Measurements from ENCODE around the gene IFT81.
"Not testable (repeated sequence)": the region's sequence is repeated elsewhere in the genome, so short reads cannot be mapped to it uniquely, and the experiment has no call there.

IFT81 gene

DNA sequence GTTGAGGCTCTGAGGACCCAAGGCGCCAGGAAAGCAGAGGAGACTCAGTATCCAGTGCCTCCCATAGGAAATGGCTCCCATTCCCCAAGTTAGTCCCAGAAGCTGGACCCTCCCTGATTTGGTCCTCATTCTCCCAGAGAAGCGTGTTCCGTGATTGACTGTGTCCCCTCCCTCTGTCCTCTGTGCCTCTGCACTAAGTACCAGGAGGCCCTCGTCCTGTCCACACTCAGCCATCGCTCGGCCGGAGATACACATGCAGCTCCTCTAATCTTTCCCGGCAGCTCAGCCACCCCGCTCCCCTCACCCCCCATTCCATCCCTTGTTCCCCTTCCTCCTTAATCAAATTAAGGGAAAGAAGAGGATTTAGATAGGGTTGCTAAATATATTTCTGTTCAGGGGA lies 128.6 kb downstream of the IFT81 start:
- H3K4me3 ChIP-seq (ENCODE audit: insufficient read depth in 1 of 2, low read depth in 1 of 2, low read length in 2 of 2) = no peak overlapping the region
- H2AK5ac ChIP-seq (ENCODE audit: low read length, severe bottlenecking) = no peak overlapping the region
- no peak for DNase-seq
- peak overlapping the region; percentile 8 for H4K91ac ChIP-seq (ENCODE audit: low read length)
- H3K14ac ChIP-seq (ENCODE audit: low read length in 2 of 2) = no peak overlapping the region
- H2AFZ ChIP-seq (ENCODE audit: low read depth, low read length) = no peak overlapping the region
- H3K79me1 ChIP-seq (replicated peaks; ENCODE audit: low read length, poor library complexity, severe bottlenecking) = no peaks in the 10 kb centered on the region
- H3K27me3 ChIP-seq (ENCODE audit: control insufficient read depth in 1 of 2, insufficient read depth in 1 of 2, low read length in 2 of 2) = no peaks in the 10 kb centered on the region
- H3K9me3 ChIP-seq (ENCODE audit: control insufficient read depth, low read length) = no peaks in the 10 kb centered on the region
- H3K9ac ChIP-seq (ENCODE audit: low read length) = peak overlapping the region; percentile 68
- H3K23ac ChIP-seq (ENCODE audit: low read length in 2 of 2) = no peak overlapping the region
- no peaks in the 10 kb centered on the region for H3K36me3 ChIP-seq (ENCODE audit: control insufficient read depth in 1 of 2, insufficient read depth in 2 of 2, low read depth in 1 of 2, low read length in 2 of 2)
- no peak overlapping the region for H4K8ac ChIP-seq (ENCODE audit: low read length)
- H2BK12ac ChIP-seq (ENCODE audit: low read length in 2 of 2) = peak overlapping the region in 1 of 2 experiments; percentile 91
- no peak overlapping the region for H2BK120ac ChIP-seq (ENCODE audit: low read depth, low read length)
- H3K4me2 ChIP-seq (ENCODE audit: low read length, poor library complexity, severe bottlenecking) = no peak overlapping the region
- peak overlapping the region; percentile 5 to 54 for H3K4ac ChIP-seq (ENCODE audit: low read depth in 1 of 2, low read length in 2 of 2)
- 80% methylated on average over 3 of the region's 9 CpGs for WGBS
- H3K18ac ChIP-seq (ENCODE audit: low read depth in 1 of 2, low read length in 2 of 2) = peak overlapping the region in 1 of 2 experiments; percentile 16
- H3K4me1 ChIP-seq (ENCODE audit: control insufficient read depth, insufficient read depth, low read depth, low read length) = peaks cover 32% of the 10 kb centered on the region
- no peak overlapping the region for H2BK5ac ChIP-seq (ENCODE audit: low read depth, low read length, poor library complexity, severe bottlenecking)
- H3K27ac ChIP-seq (ENCODE audit: low read length, poor library complexity, severe bottlenecking) = no peak overlapping the region
- no peak overlapping the region for H2BK15ac ChIP-seq (ENCODE audit: low read depth, poor library complexity, severe bottlenecking)

DNA sequence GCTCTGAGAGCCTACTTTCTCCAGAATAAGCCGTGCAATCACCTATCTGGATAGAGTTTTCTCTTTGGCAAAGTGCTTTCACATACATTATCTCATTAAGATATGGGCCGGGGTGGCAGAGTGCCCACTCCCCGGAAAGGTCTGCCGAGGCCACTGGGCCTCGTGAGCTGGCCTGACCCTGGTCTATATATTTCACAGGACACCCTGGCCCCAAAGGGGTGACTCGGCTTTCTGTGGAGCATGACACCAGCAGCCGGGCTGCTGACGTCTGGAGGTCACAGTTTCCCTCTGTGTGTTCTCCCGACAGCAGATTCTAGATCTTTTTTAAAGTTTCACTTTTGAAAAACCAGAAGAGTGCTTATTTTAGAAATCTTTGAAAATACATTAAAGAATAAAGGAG lies 129.0 kb downstream of the IFT81 start:
- Histone ChIP-seq H4K8ac (ENCODE audit: low read length) (peak overlapping the region; percentile 90), H3K79me1 (replicated peaks; ENCODE audit: low read length, poor library complexity, severe bottlenecking) (no peaks in the 10 kb centered on the region), H3K4me1 (ENCODE audit: control insufficient read depth, insufficient read depth, low read depth, low read length) (peaks cover 30% of the 10 kb centered on the region), H2BK120ac (ENCODE audit: low read depth, low read length) (no peak overlapping the region), H2BK12ac (ENCODE audit: low read length in 2 of 2) (no peak overlapping the region), H3K4me2 (ENCODE audit: low read length, poor library complexity, severe bottlenecking) (no peak overlapping the region), H2AK5ac (ENCODE audit: low read length, severe bottlenecking) (no peak overlapping the region), H3K9me3 (ENCODE audit: control insufficient read depth, low read length) (no peaks in the 10 kb centered on the region), H2BK5ac (ENCODE audit: low read depth, low read length, poor library complexity, severe bottlenecking) (no peak overlapping the region), H2AFZ (ENCODE audit: low read depth, low read length) (no peak overlapping the region), H3K18ac (ENCODE audit: low read depth in 1 of 2, low read length in 2 of 2) (no peak overlapping the region), H2BK15ac (ENCODE audit: low read depth, poor library complexity, severe bottlenecking) (peak overlapping the region; percentile 64), H4K91ac (ENCODE audit: low read length) (peak overlapping the region; percentile 41), H3K23ac (ENCODE audit: low read length in 2 of 2) (no peak overlapping the region), H3K14ac (ENCODE audit: low read length in 2 of 2) (no peak overlapping the region), H3K27ac (ENCODE audit: low read length, poor library complexity, severe bottlenecking) (no peak overlapping the region), H3K9ac (ENCODE audit: low read length) (peak overlapping the region; percentile 68), H3K4ac (ENCODE audit: low read depth in 1 of 2, low read length in 2 of 2) (no peak overlapping the region), H3K27me3 (ENCODE audit: control insufficient read depth in 1 of 2, insufficient read depth in 1 of 2, low read length in 2 of 2) (no peaks in the 10 kb centered on the region), H3K4me3 (ENCODE audit: insufficient read depth in 1 of 2, low read depth in 1 of 2, low read length in 2 of 2) (peak overlapping the region in 1 of 2 experiments; percentile 63), H3K36me3 (ENCODE audit: control insufficient read depth in 1 of 2, insufficient read depth in 2 of 2, low read depth in 1 of 2, low read length in 2 of 2) (no peaks in the 10 kb centered on the region)
- peak; percentile 69 for DNase-seq
- WGBS = 54% methylated on average over 8 of the region's 9 CpGs

DNA sequence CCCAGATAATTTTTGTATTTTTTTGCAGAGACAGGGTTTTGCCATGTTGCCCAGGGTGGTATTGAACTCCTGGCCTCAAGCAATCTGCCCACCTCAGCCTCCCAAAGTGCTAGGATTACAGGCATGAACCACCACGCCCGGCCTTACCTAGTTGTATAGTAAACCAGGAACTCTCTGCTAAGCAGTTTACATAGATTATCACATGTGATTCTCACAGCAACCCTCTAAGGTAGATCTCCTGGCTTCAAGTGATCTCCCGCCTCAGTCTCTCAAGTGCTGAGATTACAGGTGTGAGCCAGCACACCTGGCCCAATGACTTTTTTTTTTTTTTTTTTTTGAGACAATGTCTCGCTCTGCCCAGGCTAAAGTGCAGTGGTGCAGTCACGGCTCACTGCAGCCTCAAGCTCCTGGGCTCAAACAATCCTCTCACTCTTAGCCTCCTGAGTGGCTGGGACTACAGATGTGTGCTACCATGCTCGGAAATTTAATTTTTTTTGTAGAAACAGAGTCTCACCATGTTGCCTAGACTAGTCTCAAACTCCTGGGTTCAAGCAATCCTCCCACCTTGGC lies 130.9 kb downstream of the IFT81 start:
- peak overlapping the region; percentile 29 for H2BK120ac ChIP-seq (ENCODE audit: low read depth, low read length)
- H3K4me2 ChIP-seq (ENCODE audit: low read length, poor library complexity, severe bottlenecking) = no peak overlapping the region
- no peaks in the 10 kb centered on the region for H3K9me3 ChIP-seq (ENCODE audit: control insufficient read depth, low read length)
- no peaks in the 10 kb centered on the region for H3K79me1 ChIP-seq (replicated peaks; ENCODE audit: low read length, poor library complexity, severe bottlenecking)
- no peak overlapping the region for H4K8ac ChIP-seq (ENCODE audit: low read length)
- no peak overlapping the region for H2AK5ac ChIP-seq (ENCODE audit: low read length, severe bottlenecking)
- H4K91ac ChIP-seq (ENCODE audit: low read length) = no peak overlapping the region
- no peak overlapping the region for H3K4me3 ChIP-seq (ENCODE audit: insufficient read depth in 1 of 2, low read depth in 1 of 2, low read length in 2 of 2)
- no peak overlapping the region for H3K23ac ChIP-seq (ENCODE audit: low read length in 2 of 2)
- H2AFZ ChIP-seq (ENCODE audit: low read depth, low read length) = no peak overlapping the region
- no peak for DNase-seq
- no peak overlapping the region for H2BK12ac ChIP-seq (ENCODE audit: low read length in 2 of 2)
- H3K27me3 ChIP-seq (ENCODE audit: control insufficient read depth in 1 of 2, insufficient read depth in 1 of 2, low read length in 2 of 2) = no peaks in the 10 kb centered on the region
- H3K4me1 ChIP-seq (ENCODE audit: control insufficient read depth, insufficient read depth, low read depth, low read length) = peaks cover 16% of the 10 kb centered on the region
- H2BK5ac ChIP-seq (ENCODE audit: low read depth, low read length, poor library complexity, severe bottlenecking) = no peak overlapping the region
- no peak overlapping the region for H3K27ac ChIP-seq (ENCODE audit: low read length, poor library complexity, severe bottlenecking)
- peak overlapping the region; percentile 7 for H2BK15ac ChIP-seq (ENCODE audit: low read depth, poor library complexity, severe bottlenecking)
- WGBS = 97% methylated on average over 6 of the region's 6 CpGs
- no peak overlapping the region for H3K9ac ChIP-seq (ENCODE audit: low read length)
- H3K14ac ChIP-seq (ENCODE audit: low read length in 2 of 2) = no peak overlapping the region
- H3K36me3 ChIP-seq (ENCODE audit: control insufficient read depth in 1 of 2, insufficient read depth in 2 of 2, low read depth in 1 of 2, low read length in 2 of 2) = no peaks in the 10 kb centered on the region
- H3K4ac ChIP-seq (ENCODE audit: low read depth in 1 of 2, low read length in 2 of 2) = peak overlapping the region in 1 of 2 experiments; percentile 4
- H3K18ac ChIP-seq (ENCODE audit: low read depth in 1 of 2, low read length in 2 of 2) = no peak overlapping the region

DNA sequence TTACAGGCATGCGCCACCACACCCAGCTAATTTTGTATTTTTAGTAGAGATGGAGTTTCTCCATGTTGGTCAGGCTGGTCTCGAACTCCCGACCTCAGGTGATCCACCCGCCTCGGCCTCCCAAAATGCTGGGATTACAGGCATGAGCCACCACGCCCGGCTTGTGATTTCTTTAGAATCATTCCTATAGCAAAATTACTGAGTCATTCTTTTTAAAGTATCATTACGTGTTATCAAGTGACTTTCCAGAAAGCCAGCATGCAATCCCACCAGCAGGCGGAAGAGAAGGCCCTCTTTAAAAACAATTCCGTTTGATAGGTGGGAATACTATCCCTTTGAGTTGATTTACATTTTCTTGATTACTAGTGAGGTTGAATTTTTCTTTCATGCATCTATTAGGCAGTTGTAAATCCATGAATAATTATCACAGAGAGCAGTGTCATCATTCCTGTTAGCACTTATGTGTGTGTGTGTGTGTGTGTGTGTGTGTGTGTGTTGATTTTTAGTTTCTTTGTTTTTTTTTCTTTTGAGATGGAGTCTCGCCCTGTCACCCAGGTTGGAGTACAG lies 131.8 kb downstream of the IFT81 start:
- H3K9ac ChIP-seq (ENCODE audit: low read length); H3K27ac ChIP-seq (ENCODE audit: low read length, poor library complexity, severe bottlenecking); H4K8ac ChIP-seq (ENCODE audit: low read length); H3K18ac ChIP-seq (ENCODE audit: low read depth in 1 of 2, low read length in 2 of 2); DNase-seq; H2BK15ac ChIP-seq (ENCODE audit: low read depth, poor library complexity, severe bottlenecking); H3K4me3 ChIP-seq (ENCODE audit: insufficient read depth in 1 of 2, low read depth in 1 of 2, low read length in 2 of 2); H3K4me2 ChIP-seq (ENCODE audit: low read length, poor library complexity, severe bottlenecking); H4K91ac ChIP-seq (ENCODE audit: low read length); H3K23ac ChIP-seq (ENCODE audit: low read length in 2 of 2); H3K27me3 ChIP-seq (ENCODE audit: control insufficient read depth in 1 of 2, insufficient read depth in 1 of 2, low read length in 2 of 2); H2BK12ac ChIP-seq (ENCODE audit: low read length in 2 of 2); H3K36me3 ChIP-seq (ENCODE audit: control insufficient read depth in 1 of 2, insufficient read depth in 2 of 2, low read depth in 1 of 2, low read length in 2 of 2); H2AFZ ChIP-seq (ENCODE audit: low read depth, low read length); H3K79me1 ChIP-seq (replicated peaks; ENCODE audit: low read length, poor library complexity, severe bottlenecking); H3K4ac ChIP-seq (ENCODE audit: low read depth in 1 of 2, low read length in 2 of 2); H2AK5ac ChIP-seq (ENCODE audit: low read length, severe bottlenecking); H2BK5ac ChIP-seq (ENCODE audit: low read depth, low read length, poor library complexity, severe bottlenecking); H3K14ac ChIP-seq (ENCODE audit: low read length in 2 of 2); H3K9me3 ChIP-seq (ENCODE audit: control insufficient read depth, low read length): not testable (repeated sequence)
- WGBS = over 99% methylated on average over 6 of the region's 11 CpGs
- Histone ChIP-seq H2BK120ac (ENCODE audit: low read depth, low read length) (peak overlapping the region; percentile 8), H3K4me1 (ENCODE audit: control insufficient read depth, insufficient read depth, low read depth, low read length) (peaks cover 11% of the 10 kb centered on the region)

All from mesenchymal stem cell (in vitro differentiated cells and primary cell).